ENCODE data around the gene ZW10.
"Not testable (repeated sequence)": the region's sequence is repeated elsewhere in the genome, so short reads cannot be mapped to it uniquely, and the experiment has no call there.

The ZW10 gene

GRCh38 chr11:113806406-113806805 lies 32.9 kb upstream of the ZW10 start:
- DNase-seq (ENCODE audit: low read depth in 2 of 2) = peak; percentile 43
- H3K4me3 ChIP-seq (replicated peaks in 1 of 2; ENCODE audit: low read depth in 2 of 2, low read length in 2 of 2) = no peak overlapping the region
- peak; percentile 61 for TF ChIP-seq CTCF (IDR thresholded peaks at IDR 0.05; ENCODE audit: low read depth, low read length)

- H3K4me3 ChIP-seq (replicated peaks in 1 of 2; ENCODE audit: low read depth in 2 of 2, low read length in 2 of 2) = no peak overlapping the region
- no peak for TF ChIP-seq CTCF (IDR thresholded peaks at IDR 0.05; ENCODE audit: low read depth, low read length)
- DNase-seq (ENCODE audit: low read depth in 2 of 2) = no peak
Observed at GRCh38 chr11:113805640-113806039, 32.1 kb upstream of the ZW10 start.

- TF ChIP-seq CTCF (IDR thresholded peaks at IDR 0.05; ENCODE audit: low read depth, low read length) = no peak
- no peak for DNase-seq (ENCODE audit: low read depth in 2 of 2)
- no peak overlapping the region for H3K4me3 ChIP-seq (replicated peaks in 1 of 2; ENCODE audit: low read depth in 2 of 2, low read length in 2 of 2)
Observed at GRCh38 chr11:113802621-113803020, 29.1 kb upstream of the ZW10 start.

GRCh38 chr11:113796663-113797259 lies 23.3 kb upstream of the ZW10 start:
- peak; percentile 70 for TF ChIP-seq CTCF (IDR thresholded peaks at IDR 0.05; ENCODE audit: low read depth, low read length)
- DNase-seq (ENCODE audit: low read depth in 2 of 2) = peak; percentile 58 to 59
- no peak overlapping the region for H3K4me3 ChIP-seq (replicated peaks in 1 of 2; ENCODE audit: low read depth in 2 of 2, low read length in 2 of 2)

- no peak for TF ChIP-seq CTCF (IDR thresholded peaks at IDR 0.05; ENCODE audit: low read depth, low read length)
- no peak for DNase-seq (ENCODE audit: low read depth in 2 of 2)
- H3K4me3 ChIP-seq (replicated peaks in 1 of 2; ENCODE audit: low read depth in 2 of 2, low read length in 2 of 2) = no peak overlapping the region
Observed at GRCh38 chr11:113789675-113790320, 16.3 kb upstream of the ZW10 start.

- not testable (repeated sequence) for H3K4me3 ChIP-seq (replicated peaks in 1 of 2; ENCODE audit: low read depth in 2 of 2, low read length in 2 of 2); DNase-seq (ENCODE audit: low read depth in 2 of 2)
Observed at GRCh38 chr11:113789016-113789415, 15.5 kb upstream of the ZW10 start.

GRCh38 chr11:113782134-113782533 lies 8.6 kb upstream of the ZW10 start:
- no peak overlapping the region for H3K4me3 ChIP-seq (replicated peaks in 1 of 2; ENCODE audit: low read depth in 2 of 2, low read length in 2 of 2)
- no peak for TF ChIP-seq CTCF (IDR thresholded peaks at IDR 0.05; ENCODE audit: low read depth, low read length)
- no peak for DNase-seq (ENCODE audit: low read depth in 2 of 2)
